GM23338 (cell line): Measurements from ENCODE around the gene DPF3. TPM values are rescaled to one million over a fixed set of nuclear protein-coding genes. Genes with fewer than 3 reads are reported as not detected.

ENCODE experiments used
- ATAC-seq: fragments of 200-7000 bp; cut with Tn5 transposase; 3 replicates; pipeline ENCODE4 v1.9.1; 2020
- DNase-seq: peaks from one replicate; pipeline ENCODE4 v3.0.0-alpha.2; 2015; ENCODE audit warnings: low spot score
- H2AFZ ChIP-seq: fragments of 200-600 bp; sonication (generic); 2 replicates; pipeline ENCODE4 v1.8.0; 2016; ENCODE audit warnings: antibody characterized with exemption, mild to moderate bottlenecking, moderate library complexity
- H3F3A ChIP-seq: fragments of 200-600 bp; sonication (generic); replicated peaks from 2 replicates; pipeline ENCODE4 v1.8.0; 2017; ENCODE audit warnings: antibody characterized with exemption, mixed run types, low read depth
- H3K27ac ChIP-seq: fragments of 200-600 bp; sonication (generic); 2 replicates; pipeline ENCODE4 v1.6.1; 2016; ENCODE audit warnings: low read depth
- H3K27me3 ChIP-seq: fragments of 200-600 bp; sonication (generic); 2 replicates; pipeline ENCODE4 v1.8.0; 2016; ENCODE audit warnings: mild to moderate bottlenecking, mixed run types, moderate library complexity; ENCODE audit not compliant: insufficient read depth
- H3K36me3 ChIP-seq: fragments of 200-600 bp; sonication (generic); 2 replicates; pipeline ENCODE4 v1.8.0; 2016; ENCODE audit warnings: mild to moderate bottlenecking; ENCODE audit not compliant: insufficient read depth
- H3K4me1 ChIP-seq: fragments of 200-600 bp; sonication (generic); 2 replicates; pipeline ENCODE4 v1.8.0; 2016; ENCODE audit warnings: mild to moderate bottlenecking, moderate library complexity; ENCODE audit not compliant: insufficient read depth
- H3K4me2 ChIP-seq: fragments of 200-600 bp; sonication (generic); 2 replicates; pipeline ENCODE4 v1.7.1; 2017; ENCODE audit warnings: mixed run types
- H3K4me3 ChIP-seq: fragments of 200-600 bp; sonication (generic); 2 replicates; pipeline ENCODE4 v1.6.1; 2016; ENCODE audit warnings: mixed run types
- H3K79me2 ChIP-seq: fragments of 200-600 bp; sonication (generic); replicated peaks from 2 replicates; pipeline ENCODE4 v1.8.0; 2017; ENCODE audit warnings: mild to moderate bottlenecking; ENCODE audit not compliant: insufficient read depth
- H3K9me2 ChIP-seq: fragments of 200-600 bp; sonication (generic); 2 replicates; pipeline ENCODE4 v1.8.0; 2017; ENCODE audit not compliant: insufficient read depth
- H4K20me1 ChIP-seq: fragments of 200-600 bp; sonication (generic); replicated peaks from 2 replicates; pipeline ENCODE4 v1.8.0; 2017; ENCODE audit warnings: mild to moderate bottlenecking; ENCODE audit not compliant: insufficient read depth
- H3K27ac Mint-ChIP-seq: 2 replicates; pipeline ENCODE4 v1.8.0; 2020; ENCODE audit warnings: inconsistent platforms, mild to moderate bottlenecking, moderate library complexity, mixed read lengths
- H3K27me3 Mint-ChIP-seq: 3 replicates; pipeline ENCODE4 v1.8.0; 2022; ENCODE audit warnings: low read depth, mild to moderate bottlenecking, moderate library complexity, mixed read lengths, inconsistent platforms; ENCODE audit not compliant: insufficient read depth, poor library complexity
- H3K36me3 Mint-ChIP-seq: 3 replicates; pipeline ENCODE4 v1.8.0; 2021; ENCODE audit warnings: low read depth, mild to moderate bottlenecking, inconsistent platforms, moderate library complexity, mixed read lengths
- H3K4me1 Mint-ChIP-seq: 3 replicates; pipeline ENCODE4 v1.8.0; 2020; ENCODE audit warnings: mild to moderate bottlenecking, inconsistent platforms, mixed read lengths
- H3K4me3 Mint-ChIP-seq: 3 replicates; pipeline ENCODE4 v1.8.0; 2021; ENCODE audit warnings: moderate library complexity, mild to moderate bottlenecking, inconsistent platforms, mixed read lengths
- H3K9me3 Mint-ChIP-seq: 3 replicates; pipeline ENCODE4 v1.8.0; 2020; ENCODE audit warnings: moderate library complexity, mild to moderate bottlenecking, inconsistent platforms, mixed read lengths
- CREB1 ChIP-seq: fragments of 250-450 bp; sonication (Bioruptor Pico); IDR thresholded peaks from 2 replicates; pipeline ENCODE4 v1.5.0; 2020; ENCODE audit warnings: low read depth, mild to moderate bottlenecking, moderate library complexity
- EZH2 ChIP-seq: fragments of 200-600 bp; sonication (generic); IDR thresholded peaks from one replicate; pipeline ENCODE4 v1.8.0; 2017; ENCODE audit warnings: antibody characterized with exemption, mild to moderate bottlenecking, low read depth; ENCODE audit not compliant: unreplicated experiment
- EZH2phosphoT487 ChIP-seq: fragments of 200-600 bp; sonication (generic); IDR thresholded peaks from one replicate; pipeline ENCODE4 v1.8.1; 2018; ENCODE audit warnings: antibody characterized with exemption; ENCODE audit not compliant: unreplicated experiment
- JUNB ChIP-seq: IDR thresholded peaks from one replicate; pipeline ENCODE4 v1.6.1; 2016; ENCODE audit warnings: antibody characterized with exemption; ENCODE audit not compliant: unreplicated experiment
- NANOG ChIP-seq: IDR thresholded peaks from 2 replicates; pipeline ENCODE4 v1.6.1; 2016; ENCODE audit warnings: antibody characterized with exemption, borderline replicate concordance
- POLR2AphosphoS5 ChIP-seq: IDR thresholded peaks from 2 replicates; pipeline ENCODE4 v1.6.1; 2016; ENCODE audit warnings: antibody characterized with exemption, low read depth
- STAT1 ChIP-seq: IDR thresholded peaks from one replicate; pipeline ENCODE4 v1.6.1; 2016; ENCODE audit warnings: antibody characterized with exemption; ENCODE audit not compliant: unreplicated experiment
- ZNF114 ChIP-seq: fragments of 250-450 bp; sonication (Bioruptor Pico); IDR thresholded peaks from 2 replicates; pipeline ENCODE4 v1.5.0; 2020; ENCODE audit warnings: mild to moderate bottlenecking, moderate library complexity
- ZNF331 ChIP-seq: fragments of 250-450 bp; sonication (Bioruptor Pico); IDR thresholded peaks from 2 replicates; pipeline ENCODE4 v1.5.0; 2020; ENCODE audit warnings: low read depth, mild to moderate bottlenecking, moderate library complexity
- polyA plus RNA-seq: library from polyadenylated mRNA; unstranded; fragments of >200 nt; fragmentation: Nextera tagmentation; extraction: Ambion mirVana; gene quantifications from 2 replicates; pipeline ENCODE4 v1.2.1, GENCODE V29; 2016
- total RNA-seq: library from RNA; depleted of rRNA; stranded (reverse); fragments of >200 nt; shearing (Covaris generic); gene quantifications from 2 replicates; pipeline ENCODE4 v1.2.3, GENCODE V29; 2014
- TF ChIP-seq, protein P1 (sequence below): fragments of 250-450 bp; sonication (Bioruptor Pico); IDR thresholded peaks from 2 replicates; pipeline ENCODE4 v1.5.0; 2020; ENCODE audit warnings: mild to moderate bottlenecking, moderate library complexity
- TF ChIP-seq, protein P2 (sequence below): IDR thresholded peaks from one replicate; pipeline ENCODE4 v1.6.1; 2018; ENCODE audit warnings: antibody characterized with exemption; ENCODE audit not compliant: unreplicated experiment
- TF ChIP-seq, protein P3 (sequence below), 2 experiments: fragments of 200-600 bp in 1 of 2; sonication (generic) in 1 of 2; conservative IDR thresholded peaks; 2 replicates each; pipeline versions ENCODE4 v1.5.1 to v1.6.1; 2016 to 2017; ENCODE audit warnings: antibody characterized with exemption in 2 of 2, low read depth in 2 of 2, mild to moderate bottlenecking in 2 of 2, moderate library complexity in 1 of 2
- TF ChIP-seq, protein P4 (sequence below): IDR thresholded peaks from 2 replicates; pipeline ENCODE4 v1.6.1; 2016; ENCODE audit warnings: antibody characterized with exemption

Gene DPF3
- total and polyA plus RNA-seq, 2 experiments from 2014 or later, result 0.18 to 1.0 TPM

DNA sequence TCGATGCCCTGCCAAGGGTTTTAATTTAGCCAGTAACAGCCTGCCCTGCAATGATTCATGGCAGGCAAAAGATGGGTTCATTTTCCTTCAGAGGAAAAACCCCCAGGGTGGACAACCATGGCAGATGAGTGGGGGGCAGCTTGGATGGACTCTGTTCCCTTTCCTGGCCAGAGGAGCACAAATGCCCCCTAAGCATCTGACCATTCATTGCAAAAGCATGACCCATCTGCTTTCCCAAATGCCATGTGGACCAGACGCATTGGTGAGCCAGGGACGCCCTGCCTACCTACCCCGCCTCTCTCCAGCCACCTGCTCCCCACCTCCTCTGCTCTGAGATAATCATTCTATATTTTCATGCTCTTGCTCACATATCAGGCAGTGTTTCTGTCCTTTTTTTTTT, 281.9 kb downstream of the DPF3 start:
- Mint-ChIP-seq H3K4me3 (no peak overlapping the region), H3K27me3 (peaks cover 10% of the 10 kb centered on the region), H3K27ac (no peak overlapping the region), H3K4me1 (peaks cover 4% of the 10 kb centered on the region; the same call in 2 of the 3 replicates), H3K9me3 (no peaks in the 10 kb centered on the region), H3K36me3 (no peaks in the 10 kb centered on the region)
- TF ChIP-seq CREB1 (CRISPR knock-in tag), result no peak
- TF ChIP-seq POLR2AphosphoS5, result no peak
- TF ChIP-seq EZH2, result no peak
- TF ChIP-seq EZH2phosphoT487, result no peak
- no peak for TF ChIP-seq STAT1
- TF ChIP-seq, protein P1, sequence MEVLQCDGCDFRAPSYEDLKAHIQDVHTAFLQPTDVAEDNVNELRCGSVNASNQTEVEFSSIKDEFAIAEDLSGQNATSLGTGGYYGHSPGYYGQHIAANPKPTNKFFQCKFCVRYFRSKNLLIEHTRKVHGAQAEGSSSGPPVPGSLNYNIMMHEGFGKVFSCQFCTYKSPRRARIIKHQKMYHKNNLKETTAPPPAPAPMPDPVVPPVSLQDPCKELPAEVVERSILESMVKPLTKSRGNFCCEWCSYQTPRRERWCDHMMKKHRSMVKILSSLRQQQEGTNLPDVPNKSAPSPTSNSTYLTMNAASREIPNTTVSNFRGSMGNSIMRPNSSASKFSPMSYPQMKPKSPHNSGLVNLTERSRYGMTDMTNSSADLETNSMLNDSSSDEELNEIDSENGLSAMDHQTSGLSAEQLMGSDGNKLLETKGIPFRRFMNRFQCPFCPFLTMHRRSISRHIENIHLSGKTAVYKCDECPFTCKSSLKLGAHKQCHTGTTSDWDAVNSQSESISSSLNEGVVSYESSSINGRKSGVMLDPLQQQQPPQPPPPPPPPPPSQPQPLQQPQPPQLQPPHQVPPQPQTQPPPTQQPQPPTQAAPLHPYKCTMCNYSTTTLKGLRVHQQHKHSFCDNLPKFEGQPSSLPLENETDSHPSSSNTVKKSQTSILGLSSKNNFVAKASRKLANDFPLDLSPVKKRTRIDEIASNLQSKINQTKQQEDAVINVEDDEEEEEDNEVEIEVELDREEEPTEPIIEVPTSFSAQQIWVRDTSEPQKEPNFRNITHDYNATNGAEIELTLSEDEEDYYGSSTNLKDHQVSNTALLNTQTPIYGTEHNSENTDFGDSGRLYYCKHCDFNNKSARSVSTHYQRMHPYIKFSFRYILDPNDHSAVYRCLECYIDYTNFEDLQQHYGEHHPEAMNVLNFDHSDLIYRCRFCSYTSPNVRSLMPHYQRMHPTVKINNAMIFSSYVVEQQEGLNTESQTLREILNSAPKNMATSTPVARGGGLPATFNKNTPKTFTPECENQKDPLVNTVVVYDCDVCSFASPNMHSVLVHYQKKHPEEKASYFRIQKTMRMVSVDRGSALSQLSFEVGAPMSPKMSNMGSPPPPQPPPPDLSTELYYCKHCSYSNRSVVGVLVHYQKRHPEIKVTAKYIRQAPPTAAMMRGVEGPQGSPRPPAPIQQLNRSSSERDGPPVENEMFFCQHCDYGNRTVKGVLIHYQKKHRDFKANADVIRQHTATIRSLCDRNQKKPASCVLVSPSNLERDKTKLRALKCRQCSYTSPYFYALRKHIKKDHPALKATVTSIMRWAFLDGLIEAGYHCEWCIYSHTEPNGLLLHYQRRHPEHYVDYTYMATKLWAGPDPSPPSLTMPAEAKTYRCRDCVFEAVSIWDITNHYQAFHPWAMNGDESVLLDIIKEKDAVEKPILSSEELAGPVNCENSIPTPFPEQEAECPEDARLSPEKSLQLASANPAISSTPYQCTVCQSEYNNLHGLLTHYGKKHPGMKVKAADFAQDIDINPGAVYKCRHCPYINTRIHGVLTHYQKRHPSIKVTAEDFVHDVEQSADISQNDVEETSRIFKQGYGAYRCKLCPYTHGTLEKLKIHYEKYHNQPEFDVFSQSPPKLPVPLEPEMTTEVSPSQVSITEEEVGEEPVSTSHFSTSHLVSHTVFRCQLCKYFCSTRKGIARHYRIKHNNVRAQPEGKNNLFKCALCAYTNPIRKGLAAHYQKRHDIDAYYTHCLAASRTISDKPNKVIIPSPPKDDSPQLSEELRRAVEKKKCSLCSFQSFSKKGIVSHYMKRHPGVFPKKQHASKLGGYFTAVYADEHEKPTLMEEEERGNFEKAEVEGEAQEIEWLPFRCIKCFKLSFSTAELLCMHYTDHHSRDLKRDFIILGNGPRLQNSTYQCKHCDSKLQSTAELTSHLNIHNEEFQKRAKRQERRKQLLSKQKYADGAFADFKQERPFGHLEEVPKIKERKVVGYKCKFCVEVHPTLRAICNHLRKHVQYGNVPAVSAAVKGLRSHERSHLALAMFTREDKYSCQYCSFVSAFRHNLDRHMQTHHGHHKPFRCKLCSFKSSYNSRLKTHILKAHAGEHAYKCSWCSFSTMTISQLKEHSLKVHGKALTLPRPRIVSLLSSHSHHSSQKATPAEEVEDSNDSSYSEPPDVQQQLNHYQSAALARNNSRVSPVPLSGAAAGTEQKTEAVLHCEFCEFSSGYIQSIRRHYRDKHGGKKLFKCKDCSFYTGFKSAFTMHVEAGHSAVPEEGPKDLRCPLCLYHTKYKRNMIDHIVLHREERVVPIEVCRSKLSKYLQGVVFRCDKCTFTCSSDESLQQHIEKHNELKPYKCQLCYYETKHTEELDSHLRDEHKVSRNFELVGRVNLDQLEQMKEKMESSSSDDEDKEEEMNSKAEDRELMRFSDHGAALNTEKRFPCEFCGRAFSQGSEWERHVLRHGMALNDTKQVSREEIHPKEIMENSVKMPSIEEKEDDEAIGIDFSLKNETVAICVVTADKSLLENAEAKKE (CRISPR knock-in tag), result no peak
- no peak for TF ChIP-seq JUNB
- no peak for TF ChIP-seq ZNF331 (CRISPR knock-in tag)
- TF ChIP-seq, protein P2, sequence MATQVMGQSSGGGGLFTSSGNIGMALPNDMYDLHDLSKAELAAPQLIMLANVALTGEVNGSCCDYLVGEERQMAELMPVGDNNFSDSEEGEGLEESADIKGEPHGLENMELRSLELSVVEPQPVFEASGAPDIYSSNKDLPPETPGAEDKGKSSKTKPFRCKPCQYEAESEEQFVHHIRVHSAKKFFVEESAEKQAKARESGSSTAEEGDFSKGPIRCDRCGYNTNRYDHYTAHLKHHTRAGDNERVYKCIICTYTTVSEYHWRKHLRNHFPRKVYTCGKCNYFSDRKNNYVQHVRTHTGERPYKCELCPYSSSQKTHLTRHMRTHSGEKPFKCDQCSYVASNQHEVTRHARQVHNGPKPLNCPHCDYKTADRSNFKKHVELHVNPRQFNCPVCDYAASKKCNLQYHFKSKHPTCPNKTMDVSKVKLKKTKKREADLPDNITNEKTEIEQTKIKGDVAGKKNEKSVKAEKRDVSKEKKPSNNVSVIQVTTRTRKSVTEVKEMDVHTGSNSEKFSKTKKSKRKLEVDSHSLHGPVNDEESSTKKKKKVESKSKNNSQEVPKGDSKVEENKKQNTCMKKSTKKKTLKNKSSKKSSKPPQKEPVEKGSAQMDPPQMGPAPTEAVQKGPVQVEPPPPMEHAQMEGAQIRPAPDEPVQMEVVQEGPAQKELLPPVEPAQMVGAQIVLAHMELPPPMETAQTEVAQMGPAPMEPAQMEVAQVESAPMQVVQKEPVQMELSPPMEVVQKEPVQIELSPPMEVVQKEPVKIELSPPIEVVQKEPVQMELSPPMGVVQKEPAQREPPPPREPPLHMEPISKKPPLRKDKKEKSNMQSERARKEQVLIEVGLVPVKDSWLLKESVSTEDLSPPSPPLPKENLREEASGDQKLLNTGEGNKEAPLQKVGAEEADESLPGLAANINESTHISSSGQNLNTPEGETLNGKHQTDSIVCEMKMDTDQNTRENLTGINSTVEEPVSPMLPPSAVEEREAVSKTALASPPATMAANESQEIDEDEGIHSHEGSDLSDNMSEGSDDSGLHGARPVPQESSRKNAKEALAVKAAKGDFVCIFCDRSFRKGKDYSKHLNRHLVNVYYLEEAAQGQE, result no peak
- no peak for TF ChIP-seq NANOG
- TF ChIP-seq, protein P3, sequence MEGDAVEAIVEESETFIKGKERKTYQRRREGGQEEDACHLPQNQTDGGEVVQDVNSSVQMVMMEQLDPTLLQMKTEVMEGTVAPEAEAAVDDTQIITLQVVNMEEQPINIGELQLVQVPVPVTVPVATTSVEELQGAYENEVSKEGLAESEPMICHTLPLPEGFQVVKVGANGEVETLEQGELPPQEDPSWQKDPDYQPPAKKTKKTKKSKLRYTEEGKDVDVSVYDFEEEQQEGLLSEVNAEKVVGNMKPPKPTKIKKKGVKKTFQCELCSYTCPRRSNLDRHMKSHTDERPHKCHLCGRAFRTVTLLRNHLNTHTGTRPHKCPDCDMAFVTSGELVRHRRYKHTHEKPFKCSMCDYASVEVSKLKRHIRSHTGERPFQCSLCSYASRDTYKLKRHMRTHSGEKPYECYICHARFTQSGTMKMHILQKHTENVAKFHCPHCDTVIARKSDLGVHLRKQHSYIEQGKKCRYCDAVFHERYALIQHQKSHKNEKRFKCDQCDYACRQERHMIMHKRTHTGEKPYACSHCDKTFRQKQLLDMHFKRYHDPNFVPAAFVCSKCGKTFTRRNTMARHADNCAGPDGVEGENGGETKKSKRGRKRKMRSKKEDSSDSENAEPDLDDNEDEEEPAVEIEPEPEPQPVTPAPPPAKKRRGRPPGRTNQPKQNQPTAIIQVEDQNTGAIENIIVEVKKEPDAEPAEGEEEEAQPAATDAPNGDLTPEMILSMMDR (conservative IDR thresholded peaks at IDR 0.05; ENCODE audit: low read depth in 2 of 2), result no peak
- TF ChIP-seq ZNF114 (CRISPR knock-in tag), result no peak
- TF ChIP-seq, protein P4, sequence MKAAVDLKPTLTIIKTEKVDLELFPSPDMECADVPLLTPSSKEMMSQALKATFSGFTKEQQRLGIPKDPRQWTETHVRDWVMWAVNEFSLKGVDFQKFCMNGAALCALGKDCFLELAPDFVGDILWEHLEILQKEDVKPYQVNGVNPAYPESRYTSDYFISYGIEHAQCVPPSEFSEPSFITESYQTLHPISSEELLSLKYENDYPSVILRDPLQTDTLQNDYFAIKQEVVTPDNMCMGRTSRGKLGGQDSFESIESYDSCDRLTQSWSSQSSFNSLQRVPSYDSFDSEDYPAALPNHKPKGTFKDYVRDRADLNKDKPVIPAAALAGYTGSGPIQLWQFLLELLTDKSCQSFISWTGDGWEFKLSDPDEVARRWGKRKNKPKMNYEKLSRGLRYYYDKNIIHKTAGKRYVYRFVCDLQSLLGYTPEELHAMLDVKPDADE, result no peak
- Histone ChIP-seq H3K27me3 (no peaks in the 10 kb centered on the region), H3K27ac (no peak overlapping the region), H3K79me2 (no peaks in the 10 kb centered on the region), H3K4me3 (no peak overlapping the region), H3K4me2 (no peak overlapping the region), H3F3A (no peaks in the 10 kb centered on the region), H2AFZ (no peak overlapping the region), H3K9me2 (no peaks in the 10 kb centered on the region), H4K20me1 (no peaks in the 10 kb centered on the region), H3K36me3 (no peaks in the 10 kb centered on the region), H3K4me1 (no peaks in the 10 kb centered on the region)
- no peak for DNase-seq
- ATAC-seq, result no peak
